Neural progenitor cell (in vitro differentiated cells): ENCODE measurements around the gene AP2A2. TPM values are rescaled to one million over a fixed set of nuclear protein-coding genes. Genes with fewer than 3 reads are reported as not detected.
A peak's percentile ranks its signal among the peaks of the same experiment; 100 is the strongest.

Source experiments
- DNase-seq: peaks from one replicate; pipeline ENCODE4 v3.0.0-alpha.2; 2016; ENCODE audit warnings: low spot score
- H2AFZ ChIP-seq: fragments of 200-600 bp; sonication (generic); replicated peaks from 2 replicates; pipeline ENCODE4 v1.6.1; 2016; ENCODE audit warnings: antibody characterized with exemption
- H3F3A ChIP-seq: fragments of 200-600 bp; sonication (generic); 2 replicates; pipeline ENCODE4 v1.6.1; 2016; ENCODE audit warnings: antibody characterized with exemption, low read depth
- H3K27ac ChIP-seq: fragments of 200-600 bp; sonication (generic); 2 replicates; pipeline ENCODE4 v1.5.1; 2016; ENCODE audit warnings: mild to moderate bottlenecking
- H3K27me3 ChIP-seq: fragments of 200-600 bp; sonication (generic); 2 replicates; pipeline ENCODE4 v1.6.1; 2016; ENCODE audit warnings: mild to moderate bottlenecking, moderate library complexity
- H3K36me3 ChIP-seq: fragments of 200-600 bp; sonication (generic); 2 replicates; pipeline ENCODE4 v1.5.1; 2016
- H3K4me1 ChIP-seq: fragments of 200-600 bp; sonication (generic); 2 replicates; pipeline ENCODE4 v1.6.1; 2016; ENCODE audit warnings: mixed run types
- H3K4me2 ChIP-seq: fragments of 200-600 bp; sonication (generic); 2 replicates; pipeline ENCODE4 v1.6.1; 2016
- H3K4me3 ChIP-seq: fragments of 200-600 bp; sonication (generic); 2 replicates; pipeline ENCODE4 v1.5.1; 2016
- H3K79me2 ChIP-seq: fragments of 200-600 bp; sonication (generic); 2 replicates; pipeline ENCODE4 v1.6.1; 2016; ENCODE audit warnings: low read depth
- H3K9ac ChIP-seq: fragments of 200-600 bp; sonication (generic); 2 replicates; pipeline ENCODE4 v1.6.1; 2016
- H3K9me3 ChIP-seq: fragments of 200-600 bp; sonication (generic); 2 replicates; pipeline ENCODE4 v1.5.1; 2016; ENCODE audit warnings: low read depth
- H4K20me1 ChIP-seq: fragments of 200-600 bp; sonication (generic); 2 replicates; pipeline ENCODE4 v1.6.1; 2016; ENCODE audit warnings: low read depth
- H3K27ac Mint-ChIP-seq: 3 replicates; pipeline ENCODE4 v1.8.0; 2021; ENCODE audit warnings: mixed read lengths
- H3K27me3 Mint-ChIP-seq: 2 replicates; pipeline ENCODE4 v1.8.0; 2022; ENCODE audit warnings: low read depth, mild to moderate bottlenecking, inconsistent platforms, moderate library complexity, mixed read lengths; ENCODE audit not compliant: insufficient read depth
- H3K36me3 Mint-ChIP-seq: 3 replicates; pipeline ENCODE4 v1.8.0; 2021; ENCODE audit warnings: mixed read lengths
- H3K4me1 Mint-ChIP-seq: 3 replicates; pipeline ENCODE4 v1.8.0; 2021; ENCODE audit warnings: mixed read lengths
- H3K4me3 Mint-ChIP-seq: 3 replicates; pipeline ENCODE4 v1.8.0; 2021; ENCODE audit warnings: mild to moderate bottlenecking, moderate library complexity, mixed read lengths
- H3K9me3 Mint-ChIP-seq: 3 replicates; pipeline ENCODE4 v1.8.0; 2020; ENCODE audit warnings: mixed read lengths
- EZH2 ChIP-seq: fragments of 200-600 bp; sonication (generic); IDR thresholded peaks from 2 replicates; pipeline ENCODE4 v1.6.1; 2017; ENCODE audit warnings: antibody characterized with exemption, mild to moderate bottlenecking, moderate library complexity
- EZH2phosphoT487 ChIP-seq: fragments of 200-600 bp; sonication (generic); IDR thresholded peaks from 2 replicates; pipeline ENCODE4 v1.6.1; 2017; ENCODE audit warnings: antibody characterized with exemption
- total RNA-seq: library from RNA; depleted of rRNA; stranded (reverse); fragments of >200 nt; gene quantifications from 2 replicates; pipeline ENCODE4 v1.2.3, GENCODE V29; 2015; ENCODE audit warnings: low replicate concordance
- TF ChIP-seq, protein P1 (sequence below): fragments of 200-600 bp; sonication (generic); IDR thresholded peaks from 2 replicates; pipeline ENCODE4 v1.5.1; 2017; ENCODE audit warnings: antibody characterized with exemption, mild to moderate bottlenecking

AP2A2 gene
- total RNA-seq, 1 donor from 2014 or later = 67.5 TPM

DNA sequence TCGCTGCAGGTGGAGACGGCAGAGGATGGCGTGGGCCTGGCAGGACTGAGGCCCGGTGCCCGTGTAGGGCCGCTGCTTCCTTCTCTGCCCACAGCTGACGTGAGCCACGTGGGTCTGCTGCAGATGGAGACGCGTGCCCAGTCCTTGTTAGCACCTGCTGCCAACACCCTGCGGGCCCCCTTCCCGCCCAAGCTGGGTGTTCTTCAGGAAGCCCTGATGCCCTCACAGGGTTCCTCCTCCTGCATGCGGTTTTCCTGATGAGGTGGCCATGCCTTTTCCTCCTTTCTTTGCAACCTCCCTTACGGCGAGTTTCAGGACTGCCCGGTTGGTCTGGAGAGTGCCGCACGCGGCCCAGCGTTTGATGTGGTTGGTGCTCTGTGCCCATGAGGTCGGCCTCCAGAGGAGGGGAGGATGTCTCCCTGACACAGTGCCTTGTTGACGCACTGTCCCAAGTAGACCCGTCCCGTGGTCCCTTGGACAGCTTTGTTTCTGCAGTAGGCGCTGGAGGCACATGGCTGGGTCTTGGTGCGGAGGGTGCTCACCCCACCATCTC is 44.7 kb downstream of the AP2A2 start:
- peaks cover 20% of the 10 kb centered on the region for H3K36me3 Mint-ChIP-seq
- no peak overlapping the region for H2AFZ ChIP-seq
- no peak overlapping the region for H3K4me3 Mint-ChIP-seq
- no peaks in the 10 kb centered on the region for H4K20me1 ChIP-seq
- no peak for DNase-seq
- H3K27ac ChIP-seq = no peak overlapping the region
- peaks cover 5% of the 10 kb centered on the region for H3K79me2 ChIP-seq
- H3K4me2 ChIP-seq = no peak overlapping the region
- no peaks in the 10 kb centered on the region for H3F3A ChIP-seq
- H3K36me3 ChIP-seq = no peaks in the 10 kb centered on the region
- H3K9me3 Mint-ChIP-seq = no peaks in the 10 kb centered on the region
- H3K4me1 Mint-ChIP-seq = peaks cover 3% of the 10 kb centered on the region
- no peak overlapping the region for H3K4me3 ChIP-seq
- no peak overlapping the region for H3K9ac ChIP-seq
- peaks cover 2% of the 10 kb centered on the region for H3K27me3 Mint-ChIP-seq
- TF ChIP-seq EZH2 = no peak
- H3K27me3 ChIP-seq = no peaks in the 10 kb centered on the region
- no peaks in the 10 kb centered on the region for H3K9me3 ChIP-seq
- peak overlapping the region; percentile 1 for H3K27ac Mint-ChIP-seq
- no peaks in the 10 kb centered on the region for H3K4me1 ChIP-seq

DNA sequence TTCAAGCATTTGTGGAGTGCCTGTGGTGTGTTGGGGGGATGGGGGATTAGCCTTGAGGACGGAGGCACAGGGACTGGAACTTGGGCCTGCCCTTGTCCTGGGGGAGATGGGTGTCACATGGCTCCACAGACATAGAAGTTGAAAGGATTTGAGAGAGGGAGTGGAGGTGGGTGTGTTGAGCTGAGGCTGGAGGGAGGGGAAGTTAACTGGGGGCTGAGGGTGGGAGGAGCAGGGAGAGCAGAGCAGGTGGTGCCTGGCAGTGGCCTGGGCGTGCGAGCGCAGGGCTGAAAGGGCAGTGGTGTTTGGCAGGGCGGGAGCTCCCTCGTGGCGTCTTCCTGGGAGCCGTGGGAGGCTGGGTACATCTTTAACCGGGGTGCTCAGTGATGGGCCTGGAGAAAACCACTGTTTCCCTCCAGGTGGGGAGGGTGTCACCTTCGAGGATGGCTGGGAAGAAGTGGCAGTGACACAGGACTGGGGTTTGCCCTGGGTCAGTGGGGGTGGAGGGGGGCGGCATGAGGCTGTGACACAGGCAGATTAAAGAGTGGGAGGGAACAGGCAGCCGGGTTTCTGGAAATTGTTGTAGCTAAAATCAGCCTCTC is 45.5 kb downstream of the AP2A2 start:
- H3K9ac ChIP-seq = no peak overlapping the region
- Mint-ChIP-seq H3K4me1 (peaks cover 7% of the 10 kb centered on the region), H3K9me3 (no peaks in the 10 kb centered on the region), H3K4me3 (no peak overlapping the region), H3K27me3 (peaks cover 2% of the 10 kb centered on the region), H3K36me3 (peaks cover 23% of the 10 kb centered on the region), H3K27ac (peak overlapping the region; percentile 1)
- no peaks in the 10 kb centered on the region for H3K4me1 ChIP-seq
- no peak for DNase-seq
- no peaks in the 10 kb centered on the region for H3K27me3 ChIP-seq
- H3K4me2 ChIP-seq = no peak overlapping the region
- peaks cover 5% of the 10 kb centered on the region for H3K79me2 ChIP-seq
- H2AFZ ChIP-seq = no peak overlapping the region
- H3K27ac ChIP-seq = no peak overlapping the region
- H3K9me3 ChIP-seq = no peaks in the 10 kb centered on the region
- no peaks in the 10 kb centered on the region for H3K36me3 ChIP-seq
- peaks cover 3% of the 10 kb centered on the region for H4K20me1 ChIP-seq
- TF ChIP-seq EZH2phosphoT487 (no peak), EZH2 (no peak)
- TF ChIP-seq, protein P1, sequence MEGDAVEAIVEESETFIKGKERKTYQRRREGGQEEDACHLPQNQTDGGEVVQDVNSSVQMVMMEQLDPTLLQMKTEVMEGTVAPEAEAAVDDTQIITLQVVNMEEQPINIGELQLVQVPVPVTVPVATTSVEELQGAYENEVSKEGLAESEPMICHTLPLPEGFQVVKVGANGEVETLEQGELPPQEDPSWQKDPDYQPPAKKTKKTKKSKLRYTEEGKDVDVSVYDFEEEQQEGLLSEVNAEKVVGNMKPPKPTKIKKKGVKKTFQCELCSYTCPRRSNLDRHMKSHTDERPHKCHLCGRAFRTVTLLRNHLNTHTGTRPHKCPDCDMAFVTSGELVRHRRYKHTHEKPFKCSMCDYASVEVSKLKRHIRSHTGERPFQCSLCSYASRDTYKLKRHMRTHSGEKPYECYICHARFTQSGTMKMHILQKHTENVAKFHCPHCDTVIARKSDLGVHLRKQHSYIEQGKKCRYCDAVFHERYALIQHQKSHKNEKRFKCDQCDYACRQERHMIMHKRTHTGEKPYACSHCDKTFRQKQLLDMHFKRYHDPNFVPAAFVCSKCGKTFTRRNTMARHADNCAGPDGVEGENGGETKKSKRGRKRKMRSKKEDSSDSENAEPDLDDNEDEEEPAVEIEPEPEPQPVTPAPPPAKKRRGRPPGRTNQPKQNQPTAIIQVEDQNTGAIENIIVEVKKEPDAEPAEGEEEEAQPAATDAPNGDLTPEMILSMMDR = no peak
- no peak overlapping the region for H3K4me3 ChIP-seq
- no peaks in the 10 kb centered on the region for H3F3A ChIP-seq

DNA sequence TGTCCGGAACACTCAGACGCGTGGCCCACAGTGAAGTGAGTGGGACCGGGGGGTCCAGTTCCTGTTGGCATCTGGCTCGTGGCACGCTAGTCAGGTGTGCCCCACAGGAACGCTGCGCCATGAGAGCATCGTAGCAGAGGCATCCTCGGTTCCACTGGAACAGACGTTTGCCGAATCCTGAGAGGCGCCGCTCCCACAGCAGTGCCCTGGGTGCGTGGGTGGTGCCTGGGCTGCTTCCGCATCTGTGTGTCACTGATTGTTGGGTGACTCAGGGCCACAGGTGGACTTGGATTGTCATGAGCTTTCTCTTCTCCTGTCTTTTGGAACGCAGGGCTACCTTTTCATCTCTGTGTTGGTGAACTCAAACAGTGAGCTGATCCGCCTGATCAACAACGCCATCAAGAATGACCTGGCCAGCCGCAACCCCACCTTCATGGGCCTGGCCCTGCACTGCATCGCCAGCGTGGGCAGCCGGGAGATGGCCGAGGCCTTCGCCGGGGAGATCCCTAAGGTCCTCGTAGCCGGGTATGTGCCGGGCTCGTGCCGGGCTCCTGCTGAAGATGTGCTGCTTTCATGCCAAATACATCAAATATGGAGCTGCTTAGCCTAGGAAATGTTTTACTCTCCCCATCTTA is 46.2 kb downstream of the AP2A2 start:
- peaks cover 7% of the 10 kb centered on the region for H3K4me1 Mint-ChIP-seq
- Histone ChIP-seq H2AFZ (no peak overlapping the region), H3K79me2 (peaks cover 5% of the 10 kb centered on the region), H4K20me1 (peaks cover 6% of the 10 kb centered on the region), H3K27ac (no peak overlapping the region), H3K4me1 (no peaks in the 10 kb centered on the region), H3F3A (no peaks in the 10 kb centered on the region), H3K4me3 (no peak overlapping the region), H3K36me3 (no peaks in the 10 kb centered on the region), H3K27me3 (no peaks in the 10 kb centered on the region), H3K9me3 (no peaks in the 10 kb centered on the region), H3K9ac (no peak overlapping the region), H3K4me2 (no peak overlapping the region)
- TF ChIP-seq EZH2 (no peak), EZH2phosphoT487 (no peak)
- TF ChIP-seq, protein P1 = no peak
- no peak overlapping the region for H3K27ac Mint-ChIP-seq
- no peak for DNase-seq
- H3K27me3 Mint-ChIP-seq = peaks cover 2% of the 10 kb centered on the region
- H3K36me3 Mint-ChIP-seq = peaks cover 21% of the 10 kb centered on the region
- H3K9me3 Mint-ChIP-seq = no peaks in the 10 kb centered on the region
- no peak overlapping the region for H3K4me3 Mint-ChIP-seq
